NCI-H2171 (cell line): Measurements from ENCODE around the gene SHANK1.

Experiments
- DNase-seq: peaks from one replicate; lab custom pipeline; 2025; lab: John Stamatoyannopoulos, UW

The SHANK1 gene

GRCh38 chr19:50686310-50687032 lies 33.1 kb downstream of the SHANK1 start:
- DNase-seq, result no peak

GRCh38 chr19:50679177-50680125 lies 40.2 kb downstream of the SHANK1 start:
- no peak for DNase-seq

- DNase-seq, result no peak
These were observed 41.3 kb downstream of the SHANK1 start for GRCh38 chr19:50678323-50678722.

- DNase-seq, result no peak
These were observed 42.0 kb downstream of the SHANK1 start for GRCh38 chr19:50677636-50678035.

- DNase-seq, result no peak
These were observed 42.9 kb downstream of the SHANK1 start for GRCh38 chr19:50676625-50677197.

GRCh38 chr19:50673118-50673517 lies 46.5 kb downstream of the SHANK1 start:
- no peak for DNase-seq

- no peak for DNase-seq
These were observed 49.6 kb downstream of the SHANK1 start for GRCh38 chr19:50670102-50670380.

GRCh38 chr19:50669302-50670101 lies 50.1 kb downstream of the SHANK1 start:
- DNase-seq, result no peak

GRCh38 chr19:50668879-50669278 lies 50.7 kb downstream of the SHANK1 start:
- no peak for DNase-seq

GRCh38 chr19:50668416-50668815 lies 51.2 kb downstream of the SHANK1 start:
- no peak for DNase-seq

GRCh38 chr19:50667759-50668231 lies 51.8 kb downstream of the SHANK1 start:
- DNase-seq, result no peak

- no peak for DNase-seq
These were observed 52.3 kb downstream of the SHANK1 start for GRCh38 chr19:50667177-50667758.

GRCh38 chr19:50666346-50667176 lies 53.0 kb downstream of the SHANK1 start:
- DNase-seq, result no peak

- DNase-seq, result no peak
These were observed 55.4 kb downstream of the SHANK1 start for GRCh38 chr19:50664204-50664603.

GRCh38 chr19:50663482-50663790 lies 56.2 kb downstream of the SHANK1 start:
- no peak for DNase-seq

- DNase-seq, result no peak
These were observed 56.7 kb downstream of the SHANK1 start for GRCh38 chr19:50662651-50663481.

- DNase-seq, result no peak
These were observed 57.6 kb downstream of the SHANK1 start for GRCh38 chr19:50661766-50662650.

GRCh38 chr19:50661023-50661422 lies 58.6 kb downstream of the SHANK1 start:
- DNase-seq, result no peak

GRCh38 chr19:50660088-50660366 lies 59.6 kb downstream of the SHANK1 start:
- DNase-seq, result no peak
